Fibroblast of pulmonary artery (primary cell): ENCODE data around the gene PDPK1.

ENCODE experiments used
- DNase-seq: peaks from one replicate; pipeline ENCODE4 v3.0.0-alpha.2; 2010; ENCODE audit warnings: low read depth
- H3K4me3 ChIP-seq: replicated peaks from 2 replicates; pipeline ENCODE4 v1.5.1; 2011; ENCODE audit warnings: low read depth, mild to moderate bottlenecking, control low read depth, low read length, moderate library complexity
- TF ChIP-seq, protein P1 (sequence below): IDR thresholded peaks from 2 replicates; pipeline ENCODE4 v1.5.1; 2011; ENCODE audit warnings: mild to moderate bottlenecking, control low read depth, low read length, inconsistent platforms; ENCODE audit errors: missing control alignments

Gene PDPK1

GRCh38 chr16:2591476-2592240, 53.8 kb downstream of the PDPK1 start:
- DNase-seq: no peak
- TF ChIP-seq, protein P1, sequence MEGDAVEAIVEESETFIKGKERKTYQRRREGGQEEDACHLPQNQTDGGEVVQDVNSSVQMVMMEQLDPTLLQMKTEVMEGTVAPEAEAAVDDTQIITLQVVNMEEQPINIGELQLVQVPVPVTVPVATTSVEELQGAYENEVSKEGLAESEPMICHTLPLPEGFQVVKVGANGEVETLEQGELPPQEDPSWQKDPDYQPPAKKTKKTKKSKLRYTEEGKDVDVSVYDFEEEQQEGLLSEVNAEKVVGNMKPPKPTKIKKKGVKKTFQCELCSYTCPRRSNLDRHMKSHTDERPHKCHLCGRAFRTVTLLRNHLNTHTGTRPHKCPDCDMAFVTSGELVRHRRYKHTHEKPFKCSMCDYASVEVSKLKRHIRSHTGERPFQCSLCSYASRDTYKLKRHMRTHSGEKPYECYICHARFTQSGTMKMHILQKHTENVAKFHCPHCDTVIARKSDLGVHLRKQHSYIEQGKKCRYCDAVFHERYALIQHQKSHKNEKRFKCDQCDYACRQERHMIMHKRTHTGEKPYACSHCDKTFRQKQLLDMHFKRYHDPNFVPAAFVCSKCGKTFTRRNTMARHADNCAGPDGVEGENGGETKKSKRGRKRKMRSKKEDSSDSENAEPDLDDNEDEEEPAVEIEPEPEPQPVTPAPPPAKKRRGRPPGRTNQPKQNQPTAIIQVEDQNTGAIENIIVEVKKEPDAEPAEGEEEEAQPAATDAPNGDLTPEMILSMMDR: no peak
- H3K4me3 ChIP-seq: no peak overlapping the region

- no peak overlapping the region for H3K4me3 ChIP-seq
- TF ChIP-seq, protein P1: no peak
These were observed 55.0 kb downstream of the PDPK1 start for GRCh38 chr16:2592786-2593185.

GRCh38 chr16:2595393-2596205, 57.8 kb downstream of the PDPK1 start:
- DNase-seq: no peak
- TF ChIP-seq, protein P1: no peak
- no peak overlapping the region for H3K4me3 ChIP-seq

More at GRCh38 chr16:2592786-2593185, 55.0 kb downstream of the PDPK1 start:
- no peak for DNase-seq

DNA sequence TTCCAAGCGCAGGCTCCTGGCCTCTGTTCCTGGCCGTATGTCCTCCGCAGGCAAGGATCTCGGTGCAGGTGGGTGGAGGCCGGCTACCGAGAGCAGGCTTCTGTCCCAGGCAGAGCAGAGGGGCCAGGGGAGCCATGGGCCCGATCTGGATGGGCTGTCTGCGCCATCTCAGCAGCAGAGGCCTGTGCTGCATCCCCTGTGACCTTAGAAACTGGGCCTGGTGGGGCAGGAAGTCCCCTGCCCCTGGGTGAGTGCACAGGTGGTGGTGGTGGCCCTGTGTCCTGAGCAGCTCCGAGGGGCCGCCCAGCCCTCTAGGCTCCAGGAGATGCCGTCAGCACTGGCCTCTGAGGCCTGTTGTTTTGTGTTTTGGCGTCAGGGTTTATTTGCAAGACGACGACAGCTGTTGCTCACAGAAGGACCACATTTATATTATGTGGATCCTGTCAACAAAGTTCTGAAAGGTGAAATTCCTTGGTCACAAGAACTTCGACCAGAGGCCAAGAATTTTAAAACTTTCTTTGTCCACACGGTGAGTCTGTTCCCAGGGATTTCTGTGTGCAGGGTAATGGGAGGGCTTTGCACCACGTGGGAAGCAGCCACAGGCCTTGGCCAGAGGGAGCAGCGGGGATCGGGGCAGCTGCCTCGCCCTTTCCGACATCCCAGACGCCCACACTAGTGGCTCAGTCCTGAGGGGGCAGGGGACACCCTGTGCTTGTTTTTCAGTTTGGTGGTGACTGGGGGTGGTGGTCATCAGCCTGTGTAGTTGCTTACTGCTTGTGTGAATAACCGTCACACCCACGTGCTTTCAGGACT, 59.1 kb downstream of the PDPK1 start:
- H3K4me3 ChIP-seq: no peak overlapping the region
- TF ChIP-seq, protein P1: no peak
- DNase-seq: no peak

GRCh38 chr16:2597560-2597902, 59.7 kb downstream of the PDPK1 start:
- no peak for DNase-seq
- TF ChIP-seq, protein P1: no peak
- H3K4me3 ChIP-seq: no peak overlapping the region

GRCh38 chr16:2598133-2598641, 60.4 kb downstream of the PDPK1 start:
- no peak overlapping the region for H3K4me3 ChIP-seq
- DNase-seq: no peak
- TF ChIP-seq, protein P1: no peak
